DMS53 treated with DMSO at 0.1 percent for 48 hours (cell line): ENCODE results near the gene INPP5D.
"Not testable (repeated sequence)": the region's sequence is repeated elsewhere in the genome, so short reads cannot be mapped to it uniquely, and the experiment has no call there.

Experiments used
- DNase-seq: peaks from one replicate; lab custom pipeline; 2025; ENCODE audit not compliant: unreplicated experiment; lab: John Stamatoyannopoulos, UW

INPP5D gene

GRCh38 chr2:233092432-233093165 lies 32.5 kb downstream of the INPP5D start:
- DNase-seq = no peak

- DNase-seq = no peak
Observed at GRCh38 chr2:233093166-233093448, 33.0 kb downstream of the INPP5D start.

DNA sequence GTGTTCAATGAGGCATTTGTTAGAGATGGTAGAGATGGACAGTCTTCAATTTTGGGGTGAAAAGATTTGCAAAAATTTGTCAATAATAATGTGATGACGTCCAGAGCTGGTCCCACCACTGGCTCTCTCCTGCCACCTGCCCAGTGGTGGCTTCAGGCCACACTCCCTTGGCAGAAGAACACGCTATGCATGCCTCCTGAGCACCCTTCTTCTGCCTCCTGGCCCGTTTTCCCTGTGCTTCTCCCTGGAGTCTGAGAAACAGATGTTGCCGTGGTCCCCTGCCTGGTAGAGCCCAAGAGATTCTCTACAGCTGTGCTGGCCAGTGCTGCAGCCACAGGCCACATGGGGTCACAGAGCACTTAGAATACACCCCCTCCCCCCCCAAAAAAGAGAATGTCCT lies 33.6 kb downstream of the INPP5D start:
- DNase-seq = no peak

- no peak for DNase-seq
Observed at GRCh38 chr2:233094614-233095013, 34.5 kb downstream of the INPP5D start.

- no peak for DNase-seq
Observed at GRCh38 chr2:233096006-233096405, 35.9 kb downstream of the INPP5D start.

DNA sequence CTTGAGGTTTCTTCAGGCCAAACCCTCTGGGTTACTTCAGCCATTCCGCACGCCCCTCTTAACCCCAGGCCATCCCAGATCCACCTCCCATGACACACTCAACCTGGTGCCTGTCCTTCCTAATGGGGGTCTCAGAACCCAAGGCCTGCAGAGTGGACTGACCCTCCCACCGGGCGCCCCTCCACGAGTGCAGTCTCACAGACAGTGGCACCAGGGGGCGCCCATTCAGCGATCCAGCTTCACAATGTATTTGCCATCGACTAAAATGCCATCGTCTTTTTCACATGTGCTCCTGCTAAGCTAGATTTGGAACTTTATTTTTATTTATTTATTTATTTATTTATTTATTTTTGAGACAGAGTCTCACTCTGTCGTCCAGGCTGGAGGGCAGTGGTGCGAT lies 38.5 kb downstream of the INPP5D start:
- DNase-seq = no peak

GRCh38 chr2:233099820-233100191 lies 39.7 kb downstream of the INPP5D start:
- DNase-seq = not testable (repeated sequence)

DNA sequence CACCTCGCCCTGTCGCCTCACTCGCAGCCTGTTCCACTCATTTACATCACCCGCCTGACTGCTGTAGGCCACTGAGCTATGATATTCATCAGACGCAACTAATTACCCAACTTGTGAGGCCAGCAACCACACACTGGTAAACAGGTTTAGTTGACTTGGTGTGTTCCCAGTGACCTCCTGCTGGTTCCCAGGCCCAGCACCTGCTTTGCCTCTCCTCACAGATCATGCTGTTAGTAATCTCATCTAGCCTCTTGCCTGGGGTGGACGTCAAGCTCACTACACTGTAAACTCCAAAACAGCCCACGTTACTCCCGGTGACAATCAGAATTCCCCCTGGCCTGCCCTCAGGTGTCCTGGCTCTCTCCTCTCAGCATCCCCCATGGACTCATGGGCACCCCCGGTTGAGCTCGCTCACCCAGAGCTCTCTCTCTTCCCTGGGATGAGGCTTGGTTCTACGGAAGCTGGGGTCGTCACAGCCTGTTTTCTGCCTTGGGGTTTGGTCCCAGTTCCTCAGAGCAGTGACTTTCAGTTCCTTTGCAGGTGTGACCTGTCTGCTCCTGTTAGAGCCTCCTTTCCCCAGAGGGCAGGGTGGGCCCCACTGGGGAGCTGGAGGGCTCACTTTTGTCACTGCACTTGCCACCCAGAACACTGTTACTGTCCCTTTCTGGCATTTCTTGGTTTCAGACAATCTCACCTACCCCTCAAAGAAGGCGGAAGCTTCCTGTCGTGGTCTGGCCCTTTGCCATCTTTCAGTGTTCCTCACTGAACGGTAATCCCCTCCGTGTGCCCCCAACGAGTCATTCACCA lies 40.3 kb downstream of the INPP5D start:
- DNase-seq = no peak

DNA sequence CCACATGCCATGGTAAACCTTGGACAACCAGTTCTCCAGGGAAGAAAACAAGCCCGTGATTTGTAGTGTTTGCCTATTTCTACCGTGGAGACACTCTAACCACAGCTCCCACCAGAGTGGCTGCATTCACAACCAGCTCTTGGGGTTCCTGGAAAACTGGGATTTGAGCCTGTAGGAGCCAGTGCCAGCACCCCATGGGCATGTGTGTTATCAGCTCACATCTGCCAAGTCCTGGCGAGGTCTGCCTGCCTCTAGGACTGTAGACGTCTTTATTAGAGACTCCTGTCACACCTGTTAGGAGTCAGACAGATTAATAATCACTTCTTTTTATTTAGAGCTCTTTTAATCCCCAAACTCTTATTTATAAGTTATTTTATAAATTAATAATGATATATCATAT lies 41.0 kb downstream of the INPP5D start:
- no peak for DNase-seq

DNA sequence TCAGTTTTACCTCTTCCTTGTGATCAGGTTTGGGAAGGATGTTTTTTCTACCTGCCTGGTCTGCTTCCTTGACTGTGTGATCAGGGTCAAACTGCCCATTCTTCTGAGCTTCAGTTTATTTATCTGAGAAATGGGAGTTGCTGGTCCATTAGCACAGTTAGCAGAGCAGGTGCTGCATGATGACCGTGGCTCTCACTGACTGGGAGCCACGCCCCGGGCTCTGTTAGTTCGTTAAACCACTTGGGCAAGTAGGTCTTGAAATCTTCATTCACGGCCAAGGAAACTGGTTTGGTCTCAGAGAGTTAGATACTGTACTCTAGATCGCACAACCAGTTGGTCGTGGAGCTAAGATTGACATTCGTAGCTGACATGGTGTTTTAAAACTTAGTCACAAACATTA lies 41.7 kb downstream of the INPP5D start:
- no peak for DNase-seq

DNA sequence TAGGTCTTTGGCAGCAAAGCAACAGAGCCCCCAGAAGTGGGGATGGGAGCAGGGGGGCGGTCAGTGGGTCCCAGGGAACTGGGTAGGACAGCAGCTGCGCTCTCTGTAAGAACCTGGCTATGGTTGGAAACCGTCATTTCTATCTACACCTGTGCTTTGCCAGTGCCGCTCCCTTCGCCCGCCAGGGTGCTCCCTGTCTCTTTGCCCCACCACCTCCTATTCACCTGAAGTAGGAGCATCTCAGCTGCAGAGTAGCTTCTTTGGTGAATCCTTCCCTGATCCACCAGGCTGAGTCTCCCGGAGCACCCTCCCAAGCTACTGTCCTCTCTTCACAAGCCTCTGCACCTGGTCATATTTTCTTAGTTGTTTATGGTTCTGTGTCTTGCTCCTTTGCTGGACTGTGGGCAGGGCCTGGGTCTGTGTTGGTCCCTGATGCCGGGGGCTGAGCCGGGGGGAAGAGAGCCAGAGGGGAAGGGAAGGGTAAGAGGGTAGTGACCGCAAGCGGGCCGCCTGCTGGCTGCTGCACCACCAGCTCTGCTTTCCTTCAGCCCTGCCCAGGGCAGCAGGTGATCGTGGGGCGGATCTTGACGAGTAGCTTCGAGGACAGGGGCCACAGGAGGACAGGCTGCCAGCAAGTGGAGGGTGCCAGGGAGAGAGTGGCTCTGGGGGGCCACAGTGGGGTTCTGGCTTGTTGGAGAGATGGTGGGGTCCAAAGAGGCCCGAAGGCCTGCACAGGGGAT lies 45.2 kb downstream of the INPP5D start:
- DNase-seq = no peak

GRCh38 chr2:233105930-233106329 lies 45.8 kb downstream of the INPP5D start:
- DNase-seq = no peak

DNA sequence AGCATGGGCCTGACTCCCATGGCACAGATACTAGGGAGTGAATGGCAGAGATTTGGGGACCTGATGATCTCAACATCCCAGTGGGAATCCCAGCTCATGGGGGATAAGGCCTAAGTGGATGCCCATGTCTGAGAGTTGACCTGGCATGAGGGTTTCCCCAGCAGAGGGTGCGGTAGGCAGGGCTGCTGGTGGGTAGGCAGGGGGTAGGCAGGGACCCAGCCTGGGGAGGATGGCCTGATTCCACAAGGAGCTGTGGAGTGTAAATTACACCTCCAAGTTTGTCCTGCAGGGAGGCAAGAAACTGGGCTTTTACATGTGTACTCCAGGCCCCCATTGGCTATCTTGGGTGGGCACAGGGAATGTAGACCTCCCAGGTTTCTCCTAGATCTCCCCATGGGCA lies 46.9 kb downstream of the INPP5D start:
- no peak for DNase-seq

DNA sequence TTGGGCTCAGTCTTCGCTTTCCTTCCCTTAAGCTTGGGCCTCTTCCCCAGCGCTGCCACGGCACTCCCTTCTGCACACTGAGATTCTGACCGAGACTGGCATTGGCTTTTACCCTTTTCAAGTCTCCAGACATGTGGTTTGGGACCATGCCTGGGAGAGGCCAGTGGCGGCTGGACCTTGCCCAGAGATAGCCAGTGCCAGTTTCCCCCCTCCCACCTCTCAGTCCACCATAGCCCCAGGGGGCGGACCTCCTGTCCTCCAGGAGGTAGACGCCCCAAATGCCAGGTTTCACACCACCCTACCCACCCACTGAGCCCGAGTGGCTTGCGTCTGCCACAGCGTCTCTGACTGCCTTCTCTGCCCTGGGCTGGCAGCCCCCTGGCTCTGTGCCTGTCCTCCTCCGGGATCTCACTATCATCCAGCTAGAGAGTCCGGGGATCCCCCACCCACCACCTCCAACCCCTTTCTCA lies 47.7 kb downstream of the INPP5D start:
- no peak for DNase-seq

DNA sequence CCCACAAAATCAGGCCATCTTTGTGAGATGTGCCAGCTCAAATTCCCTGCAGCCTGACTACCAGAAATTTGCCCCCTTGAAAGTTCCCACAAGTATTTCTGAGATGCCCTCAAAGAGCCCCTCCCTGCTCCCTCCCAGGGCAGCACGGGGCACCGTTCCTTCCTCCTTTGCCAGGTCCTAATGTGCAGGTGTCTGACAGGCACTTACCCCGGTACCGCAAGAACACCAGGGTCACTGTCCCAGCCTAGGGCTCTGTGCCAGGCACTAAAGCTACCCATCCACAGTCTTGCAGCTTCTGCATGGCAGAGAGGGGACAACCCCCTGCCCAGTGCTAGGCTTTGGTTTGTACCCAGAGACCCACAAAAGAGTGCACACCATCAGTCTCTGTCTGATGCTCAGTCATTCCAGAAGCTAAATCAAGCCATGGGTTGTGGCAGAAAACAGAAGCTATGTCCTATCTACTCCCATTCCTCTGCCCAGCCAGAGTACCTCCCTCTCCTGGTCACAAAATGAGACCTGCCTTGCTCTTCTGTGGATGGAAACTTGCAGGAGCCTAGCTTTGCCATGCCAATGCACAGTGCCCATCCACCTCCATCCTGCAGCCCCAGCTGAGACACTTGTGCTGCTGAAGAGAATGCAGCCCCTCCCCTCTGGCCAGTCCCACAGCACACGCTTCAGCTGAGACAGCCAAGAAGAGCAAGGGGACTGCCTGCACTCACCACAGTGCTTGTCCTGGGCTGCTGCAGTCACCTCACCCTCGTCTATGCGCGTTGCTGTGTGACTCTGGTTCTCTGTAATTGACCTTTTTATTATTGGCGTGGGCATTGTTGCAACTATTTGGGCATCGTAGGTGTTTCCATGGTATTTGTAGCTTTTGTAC lies 48.7 kb downstream of the INPP5D start:
- DNase-seq = no peak

DNA sequence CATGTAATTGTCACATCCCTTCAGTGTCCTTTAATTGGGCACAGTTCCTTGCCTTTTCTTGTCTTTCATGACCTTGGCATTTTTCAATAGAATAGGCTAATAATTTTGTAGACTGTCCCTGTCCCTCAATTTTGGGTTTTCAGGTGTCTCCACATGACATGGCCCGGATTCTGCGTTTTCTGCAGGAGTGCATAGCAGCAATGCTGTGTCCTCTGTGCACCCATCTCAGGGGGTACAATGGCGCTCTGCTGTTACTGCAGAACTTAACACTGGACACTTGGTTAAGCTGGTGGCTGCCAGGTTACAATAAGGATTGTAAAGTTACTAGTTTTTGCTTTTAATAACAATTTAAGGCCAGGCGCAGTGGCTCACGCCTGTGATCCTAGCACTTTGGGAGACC lies 51.3 kb downstream of the INPP5D start:
- DNase-seq = no peak

DNA sequence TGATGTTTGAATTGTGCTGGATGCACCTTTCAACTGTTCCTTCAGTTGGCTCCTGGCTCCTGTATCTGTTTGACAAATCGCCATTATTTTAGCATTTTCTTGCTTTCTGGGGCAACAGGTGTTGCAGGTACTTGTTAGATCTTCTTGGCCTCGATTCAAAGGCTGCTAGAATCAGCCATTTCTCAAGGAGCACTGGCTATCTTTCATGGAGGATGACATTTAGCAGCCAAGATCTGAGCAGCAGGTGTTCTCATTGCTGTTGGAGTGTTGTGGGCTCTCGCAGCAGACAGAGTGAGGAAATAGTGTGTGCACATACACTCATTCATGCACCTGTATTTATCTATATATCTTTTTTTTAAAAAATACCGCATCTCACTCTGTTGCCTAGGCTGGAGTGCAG lies 52.2 kb downstream of the INPP5D start:
- DNase-seq = no peak

DNA sequence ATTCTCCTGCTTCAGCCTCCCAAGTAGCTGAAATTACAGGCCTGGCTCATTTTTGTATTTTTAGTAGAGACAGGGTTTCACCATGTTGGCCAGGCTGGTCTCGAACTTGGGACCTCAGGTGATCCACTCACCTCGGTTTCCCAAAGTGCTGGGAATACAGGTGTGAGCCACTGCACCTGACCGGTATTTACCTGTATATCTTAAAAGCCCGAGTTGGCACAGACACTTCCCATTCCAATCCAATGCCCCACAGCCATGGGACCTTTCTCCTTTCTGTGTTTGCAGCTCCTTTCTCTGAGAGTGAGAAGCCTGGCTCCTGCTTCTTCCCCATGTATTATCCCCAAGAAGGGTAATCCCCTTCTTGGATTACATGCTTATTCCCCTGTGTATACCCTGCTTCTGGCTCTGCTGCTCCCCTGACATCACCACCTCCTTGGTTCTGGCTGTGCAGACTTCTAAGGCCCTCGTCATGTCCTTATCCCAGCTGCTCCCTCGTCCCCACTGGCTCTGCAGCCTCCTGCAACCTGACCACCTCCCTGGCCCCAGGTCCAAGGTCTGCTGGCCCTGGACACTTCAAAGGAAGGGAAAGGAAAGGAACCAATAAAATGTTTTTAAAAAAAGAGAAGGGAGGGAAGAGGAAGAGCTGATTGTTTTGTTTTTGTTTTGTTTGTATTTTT lies 52.8 kb downstream of the INPP5D start:
- no peak for DNase-seq

DNA sequence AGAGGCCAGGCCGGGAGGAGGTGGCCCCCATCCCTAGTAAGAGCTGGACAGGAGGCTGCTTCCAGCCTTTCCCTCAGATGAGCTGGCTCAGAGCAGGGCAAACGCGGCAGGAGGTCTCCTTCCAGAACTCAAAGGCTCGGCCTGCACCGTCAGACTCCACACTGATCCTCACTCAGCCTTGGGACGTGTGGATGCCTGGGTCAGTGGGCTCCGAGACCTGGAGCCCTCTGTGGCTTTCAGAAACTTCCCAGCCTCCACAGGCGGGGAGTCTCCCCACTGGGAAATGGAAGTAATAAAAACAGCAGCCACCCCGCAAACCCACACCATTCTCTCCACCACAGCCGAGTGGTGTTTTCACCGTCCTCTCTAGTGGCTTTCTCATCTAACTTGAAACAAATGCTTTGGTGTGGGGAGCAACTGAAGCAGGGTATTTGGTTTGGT lies 54.3 kb downstream of the INPP5D start:
- no peak for DNase-seq

DNA sequence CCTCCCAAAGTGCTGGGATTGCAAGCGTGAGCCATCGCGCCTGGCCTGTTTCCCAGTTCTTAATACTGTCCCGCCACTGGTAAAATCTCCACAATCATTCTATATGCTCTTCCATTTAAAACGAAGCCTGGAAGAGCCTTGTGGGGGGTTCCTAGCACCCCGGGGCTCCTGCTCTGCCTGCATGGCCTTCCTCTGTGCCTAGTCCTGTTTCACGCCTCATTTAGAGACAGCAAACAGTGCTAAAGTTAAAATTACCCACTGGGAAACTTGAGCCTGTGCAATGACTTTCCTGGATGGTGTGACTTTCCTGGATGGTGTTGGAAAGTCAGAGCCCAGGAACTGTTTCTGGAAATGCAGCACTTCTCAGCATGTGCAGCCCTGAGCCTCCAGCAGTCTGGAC lies 55.0 kb downstream of the INPP5D start:
- no peak for DNase-seq
